GM21576 (cell line): ENCODE data around the gene MYH7B.

Source experiments
- ATAC-seq: cut with Tn5 transposase; IDR thresholded peaks from one replicate; pipeline ENCODE4 v1.9.1; 2021; ENCODE audit warnings: mild to moderate bottlenecking, moderate library complexity; ENCODE audit not compliant: unreplicated experiment

Gene MYH7B

GRCh38 chr20:35003211-35004031, 47.8 kb downstream of the MYH7B start:
- ATAC-seq, result no peak

GRCh38 chr20:35004051-35004725, 48.5 kb downstream of the MYH7B start:
- ATAC-seq, result no peak

- no peak for ATAC-seq
Measured at GRCh38 chr20:35004749-35005462, 49.2 kb downstream of the MYH7B start.
